Uterus (tissue), 2 donors: ENCODE data around the gene BCAS3.

Experiments
- CTCF ChIP-seq, 4 experiments: fragments of 200-600 bp in 2 of 4; fragments of 450-650 bp in 2 of 4; sonication (generic) in 2 of 4; IDR thresholded peaks; one replicate each; pipeline ENCODE4 v1.5.1; 2016 to 2019; ENCODE audit warnings: antibody characterized with exemption in 4 of 4, mild to moderate bottlenecking in 2 of 4, moderate library complexity in 1 of 4
- POLR2A ChIP-seq, 2 donors: fragments of 450-650 bp; IDR thresholded peaks; one replicate each; pipeline ENCODE4 v1.6.1; 2016; ENCODE audit warnings: antibody characterized with exemption in 2 of 2, mild to moderate bottlenecking in 1 of 2, moderate library complexity in 1 of 2

GRCh38 chr17:61073131-61073530 is 395.5 kb downstream of the BCAS3 start:
- TF ChIP-seq POLR2A (IDR thresholded peaks at IDR 0.05): no peak
- TF ChIP-seq CTCF (IDR thresholded peaks at IDR 0.05): no peak
